Tibial nerve (tissue), 4 donors: ENCODE measurements around the gene ZNF385B.

Source experiments
- EP300 ChIP-seq, 2 donors: sonication (generic); formaldehyde crosslinking; IDR thresholded peaks; one replicate each; pipeline ENCODE4 v1.6.1; 2017; ENCODE audit warnings: antibody characterized with exemption in 2 of 2, mild to moderate bottlenecking in 1 of 2
- POLR2A ChIP-seq, 2 donors: fragments of 450-650 bp; IDR thresholded peaks; one replicate each; pipeline ENCODE4 v1.6.1; 2017; ENCODE audit warnings: antibody characterized with exemption in 2 of 2, mild to moderate bottlenecking in 2 of 2, moderate library complexity in 2 of 2
- TF ChIP-seq, protein P1 (sequence below), 5 experiments: fragments of 200-600 bp in 3 of 5; fragments of 450-650 bp in 2 of 5; sonication (generic) in 3 of 5; IDR thresholded peaks; one replicate each; pipeline ENCODE4 v1.5.1; 2016 to 2019; ENCODE audit warnings: antibody characterized with exemption in 5 of 5, mild to moderate bottlenecking in 3 of 5, moderate library complexity in 2 of 5

DNA sequence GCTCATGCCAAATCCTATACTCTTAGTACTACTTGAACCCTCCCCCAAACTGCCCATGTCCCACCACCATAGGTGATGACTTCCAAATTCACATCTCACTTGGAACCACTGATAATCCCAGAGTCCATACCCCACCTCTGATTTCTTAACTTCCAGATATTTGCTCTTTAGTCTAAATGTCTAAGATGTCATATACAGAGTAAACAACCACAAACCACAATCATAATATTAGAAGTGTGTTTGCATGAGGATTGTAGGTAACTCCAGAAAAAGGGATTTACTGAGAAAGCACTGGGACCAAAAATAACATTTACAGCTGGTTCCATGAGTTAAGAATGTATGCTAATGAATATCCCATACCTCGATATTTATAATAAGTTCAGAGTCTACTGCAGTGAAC is 146.2 kb downstream of the ZNF385B start:
- TF ChIP-seq, protein P1, sequence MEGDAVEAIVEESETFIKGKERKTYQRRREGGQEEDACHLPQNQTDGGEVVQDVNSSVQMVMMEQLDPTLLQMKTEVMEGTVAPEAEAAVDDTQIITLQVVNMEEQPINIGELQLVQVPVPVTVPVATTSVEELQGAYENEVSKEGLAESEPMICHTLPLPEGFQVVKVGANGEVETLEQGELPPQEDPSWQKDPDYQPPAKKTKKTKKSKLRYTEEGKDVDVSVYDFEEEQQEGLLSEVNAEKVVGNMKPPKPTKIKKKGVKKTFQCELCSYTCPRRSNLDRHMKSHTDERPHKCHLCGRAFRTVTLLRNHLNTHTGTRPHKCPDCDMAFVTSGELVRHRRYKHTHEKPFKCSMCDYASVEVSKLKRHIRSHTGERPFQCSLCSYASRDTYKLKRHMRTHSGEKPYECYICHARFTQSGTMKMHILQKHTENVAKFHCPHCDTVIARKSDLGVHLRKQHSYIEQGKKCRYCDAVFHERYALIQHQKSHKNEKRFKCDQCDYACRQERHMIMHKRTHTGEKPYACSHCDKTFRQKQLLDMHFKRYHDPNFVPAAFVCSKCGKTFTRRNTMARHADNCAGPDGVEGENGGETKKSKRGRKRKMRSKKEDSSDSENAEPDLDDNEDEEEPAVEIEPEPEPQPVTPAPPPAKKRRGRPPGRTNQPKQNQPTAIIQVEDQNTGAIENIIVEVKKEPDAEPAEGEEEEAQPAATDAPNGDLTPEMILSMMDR (IDR thresholded peaks at IDR 0.05): no peak
- TF ChIP-seq POLR2A (IDR thresholded peaks at IDR 0.05): no peak
- no peak for TF ChIP-seq EP300 (IDR thresholded peaks at IDR 0.05)
